K562 treated with DMSO at 1 percent for 4 hours (cell line): ENCODE data around the gene ZW10. TPM values are rescaled to one million over a fixed set of nuclear protein-coding genes. Genes with fewer than 3 reads are reported as not detected.

Experiments used
- total RNA-seq: library from RNA; unstranded; fragments of 300-600 nt; gene quantifications from 2 replicates; pipeline ENCODE4 v1.2.3, GENCODE V29; 2022; ENCODE audit not compliant: insufficient read depth

The ZW10 gene, protein sequence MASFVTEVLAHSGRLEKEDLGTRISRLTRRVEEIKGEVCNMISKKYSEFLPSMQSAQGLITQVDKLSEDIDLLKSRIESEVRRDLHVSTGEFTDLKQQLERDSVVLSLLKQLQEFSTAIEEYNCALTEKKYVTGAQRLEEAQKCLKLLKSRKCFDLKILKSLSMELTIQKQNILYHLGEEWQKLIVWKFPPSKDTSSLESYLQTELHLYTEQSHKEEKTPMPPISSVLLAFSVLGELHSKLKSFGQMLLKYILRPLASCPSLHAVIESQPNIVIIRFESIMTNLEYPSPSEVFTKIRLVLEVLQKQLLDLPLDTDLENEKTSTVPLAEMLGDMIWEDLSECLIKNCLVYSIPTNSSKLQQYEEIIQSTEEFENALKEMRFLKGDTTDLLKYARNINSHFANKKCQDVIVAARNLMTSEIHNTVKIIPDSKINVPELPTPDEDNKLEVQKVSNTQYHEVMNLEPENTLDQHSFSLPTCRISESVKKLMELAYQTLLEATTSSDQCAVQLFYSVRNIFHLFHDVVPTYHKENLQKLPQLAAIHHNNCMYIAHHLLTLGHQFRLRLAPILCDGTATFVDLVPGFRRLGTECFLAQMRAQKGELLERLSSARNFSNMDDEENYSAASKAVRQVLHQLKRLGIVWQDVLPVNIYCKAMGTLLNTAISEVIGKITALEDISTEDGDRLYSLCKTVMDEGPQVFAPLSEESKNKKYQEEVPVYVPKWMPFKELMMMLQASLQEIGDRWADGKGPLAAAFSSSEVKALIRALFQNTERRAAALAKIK
- 11.6 and 15.7 TPM in 2 replicates for total RNA-seq

DNA sequence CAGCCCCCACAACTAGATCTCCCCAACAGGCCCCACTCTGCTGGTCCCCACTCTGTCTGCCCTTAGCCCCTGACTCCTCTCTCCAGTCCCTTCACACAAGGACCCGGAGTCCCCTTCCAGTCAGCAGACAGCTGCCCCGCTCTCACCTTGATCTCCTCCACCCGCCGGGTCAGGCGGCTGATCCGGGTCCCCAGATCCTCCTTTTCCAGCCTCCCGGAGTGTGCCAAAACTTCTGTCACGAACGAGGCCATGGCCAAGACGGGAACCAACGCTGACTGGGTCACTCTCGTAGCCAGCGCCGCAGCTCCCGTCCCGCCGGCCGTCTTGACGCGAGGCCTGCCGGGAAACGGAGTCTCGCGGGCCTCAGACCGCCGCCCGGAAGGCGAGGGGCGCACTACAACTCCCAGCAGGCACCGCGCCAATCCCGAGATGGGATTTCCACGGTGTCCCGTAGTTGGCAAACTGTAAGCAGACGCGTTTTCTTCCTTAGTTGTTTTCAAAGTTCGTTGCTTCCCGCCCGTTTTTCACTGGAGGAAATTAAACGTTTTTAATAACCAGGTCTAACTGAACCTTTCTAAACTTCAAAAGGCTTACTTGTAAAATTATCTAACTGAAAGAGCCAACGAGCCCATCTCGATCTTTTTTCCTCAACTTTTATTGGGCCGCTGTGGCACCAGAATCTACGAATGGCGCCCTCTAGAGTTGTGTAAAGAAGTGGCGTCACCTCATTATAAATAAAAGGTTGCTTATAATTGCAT, at the start of gene ZW10:
Gene ZW10, minus strand, starts transcription at position 277 of the 758 bp plus-strand sequence. Its CDS starts 26 bp downstream, at position 251.

DNA sequence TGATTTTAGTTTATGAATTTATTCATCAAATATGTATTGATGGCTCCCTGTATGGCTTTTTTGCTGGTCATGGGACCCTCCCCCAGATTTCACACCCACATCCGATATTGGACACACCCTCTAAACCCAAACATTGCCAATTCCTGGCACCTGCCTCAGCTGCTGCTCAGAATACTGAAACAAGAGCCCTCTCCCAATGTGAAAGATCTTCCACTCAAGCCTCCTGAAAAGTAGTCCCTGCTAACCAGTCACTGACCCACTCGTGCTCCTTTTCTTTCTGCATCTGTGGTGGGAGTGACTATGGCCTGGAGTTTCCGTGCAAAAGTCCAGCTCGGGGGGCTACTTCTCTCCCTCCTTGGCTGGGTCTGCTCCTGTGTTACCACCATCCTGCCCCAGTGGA, 6.0 kb upstream of the ZW10 start, which contains the start of gene CLDN25:
Gene CLDN25, plus strand, starts transcription at position 301 of the 400 bp plus-strand sequence. Its CDS starts 0 bp downstream, at position 301.

DNA sequence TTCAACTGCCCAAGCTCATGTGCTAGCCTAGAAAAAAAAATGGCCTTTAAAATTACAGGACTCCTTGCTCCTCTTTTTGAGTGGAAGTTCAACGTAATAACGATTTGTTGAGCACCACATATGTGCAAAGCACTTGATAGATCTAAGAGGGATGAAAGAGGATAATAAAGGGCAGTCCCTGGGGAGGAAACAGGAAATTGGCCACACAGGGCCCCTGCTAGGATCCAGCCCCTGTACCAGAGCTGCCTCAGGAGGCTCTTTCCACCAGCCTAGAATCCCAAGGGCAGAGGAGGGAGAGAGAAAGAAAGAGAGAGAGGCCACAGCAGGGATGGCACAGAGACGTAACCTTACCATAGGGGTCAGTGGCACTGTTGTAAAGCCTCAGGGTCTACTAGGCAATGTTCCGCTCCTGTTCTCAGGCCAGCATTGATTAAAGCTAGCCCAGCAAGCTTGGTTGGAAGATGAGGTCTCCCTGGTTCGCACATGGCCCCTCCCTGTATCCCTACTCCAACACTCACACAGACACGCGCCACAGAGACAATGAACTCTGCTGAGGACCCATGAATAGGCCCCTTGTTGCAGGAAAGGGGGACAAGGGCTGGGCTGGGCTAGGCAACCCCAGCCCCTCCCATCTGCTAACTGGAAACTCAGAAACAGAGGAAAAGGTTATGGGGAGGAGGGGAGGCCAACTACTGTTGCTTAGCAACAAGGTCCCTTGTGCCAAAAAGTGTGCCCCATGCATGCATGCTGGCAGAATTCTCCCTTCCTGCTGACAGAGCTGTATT, 67.4 kb downstream of the ZW10 start, which contains the start of gene TMPRSS5:
Gene TMPRSS5, minus strand, starts transcription at position 438 of the 785 bp plus-strand sequence. Its CDS starts 84 bp downstream, at position 354.

Other genes starting within 250 kb of the ZW10 start
- not detected in 2 replicates for gene TMPRSS5, start 67.4 kb downstream of the ZW10 start, total RNA-seq
- gene CLDN25, start 6.1 kb upstream of the ZW10 start, total RNA-seq, result not detected in 2 replicates
- gene USP28, start 101.9 kb upstream of the ZW10 start, total RNA-seq, result 10.6 and 11.5 TPM in 2 replicates
- not detected in 2 replicates for gene HTR3B, start 131.1 kb upstream of the ZW10 start, total RNA-seq
- not detected in 2 replicates for gene HTR3A, start 201.4 kb upstream of the ZW10 start, total RNA-seq